HG03442 (cell line): ENCODE data around the gene NMRK1.

Experiments
- ATAC-seq: cut with Tn5 transposase; IDR thresholded peaks from one replicate; pipeline ENCODE4 v1.9.1; 2021; ENCODE audit warnings: mild to moderate bottlenecking, moderate library complexity; ENCODE audit not compliant: unreplicated experiment

The NMRK1 gene

DNA sequence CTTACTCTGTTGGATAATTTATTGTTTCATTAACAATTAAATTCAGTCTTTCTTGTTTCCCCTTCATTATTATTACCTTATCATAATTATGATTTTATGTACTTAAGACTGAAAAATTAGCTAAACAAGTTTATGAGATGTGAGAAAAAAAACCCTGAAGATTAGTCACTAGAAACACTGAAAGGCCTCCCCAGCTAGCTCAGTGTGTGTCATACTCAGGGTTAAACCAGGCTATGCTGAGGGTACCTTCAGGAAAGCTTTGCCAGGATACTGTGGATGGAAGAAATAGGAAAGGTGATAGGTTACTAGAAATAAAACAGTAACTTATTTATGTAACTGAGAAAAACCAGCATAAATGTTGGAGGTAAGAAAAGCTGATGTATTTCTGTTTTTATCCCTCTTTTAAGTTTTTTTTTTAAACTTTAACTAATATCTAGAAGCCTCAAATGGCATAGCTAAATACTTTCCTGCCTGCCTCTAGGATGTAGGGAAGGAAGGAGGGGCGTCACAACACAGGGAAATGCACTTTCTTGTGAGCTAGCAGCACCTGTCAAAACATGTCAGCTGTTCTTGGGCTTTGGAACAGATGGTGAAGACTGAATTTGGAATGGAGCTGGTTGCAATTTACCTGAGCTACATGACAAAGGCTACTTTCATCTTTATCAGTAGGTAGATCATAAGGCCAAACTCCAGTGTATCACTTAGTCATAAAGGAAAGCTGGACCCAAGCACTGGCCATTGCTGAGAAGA lies 24.2 kb downstream of the NMRK1 start:
- no peak for ATAC-seq

DNA sequence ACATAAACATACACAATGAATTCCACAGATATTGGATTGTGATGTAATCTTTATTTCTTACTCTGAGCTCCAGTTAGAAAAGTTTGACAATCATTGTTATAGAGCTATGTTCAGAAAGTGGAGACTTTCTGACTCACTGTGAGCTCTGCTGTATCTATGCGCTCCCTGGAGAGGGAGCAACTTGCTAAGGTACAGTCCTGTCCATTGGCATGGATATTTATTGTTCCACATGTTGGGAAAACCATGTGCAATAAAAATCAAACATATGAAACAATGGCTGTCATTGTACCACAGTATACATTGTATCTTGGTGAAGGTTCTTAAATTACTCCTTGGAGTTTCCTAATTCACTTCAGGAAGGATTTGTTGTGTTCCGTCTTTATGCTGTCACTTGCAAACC lies 26.8 kb downstream of the NMRK1 start:
- no peak for ATAC-seq

GRCh38 chr9:75054368-75055001 lies 33.5 kb downstream of the NMRK1 start:
- no peak for ATAC-seq

DNA sequence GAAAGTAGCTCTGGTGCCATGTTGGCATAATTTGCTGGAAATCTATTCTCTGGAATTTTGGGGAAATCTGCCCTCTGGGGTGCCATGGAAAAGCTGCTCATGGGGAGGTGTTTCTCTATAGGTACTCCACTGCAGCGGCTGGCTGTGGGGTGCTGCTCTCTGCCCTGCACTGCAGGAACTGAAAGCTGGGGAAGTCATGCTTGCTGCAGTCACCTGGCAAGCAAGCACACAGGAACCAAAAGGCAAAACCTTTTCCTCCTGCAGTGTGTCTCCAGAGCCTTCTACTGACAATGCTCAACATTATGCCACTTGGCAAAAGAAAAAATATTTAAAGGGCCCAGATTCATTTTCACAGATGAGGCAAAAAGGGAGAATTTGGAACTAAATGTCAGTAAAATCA lies 34.1 kb downstream of the NMRK1 start:
- ATAC-seq, result peak; percentile 96

DNA sequence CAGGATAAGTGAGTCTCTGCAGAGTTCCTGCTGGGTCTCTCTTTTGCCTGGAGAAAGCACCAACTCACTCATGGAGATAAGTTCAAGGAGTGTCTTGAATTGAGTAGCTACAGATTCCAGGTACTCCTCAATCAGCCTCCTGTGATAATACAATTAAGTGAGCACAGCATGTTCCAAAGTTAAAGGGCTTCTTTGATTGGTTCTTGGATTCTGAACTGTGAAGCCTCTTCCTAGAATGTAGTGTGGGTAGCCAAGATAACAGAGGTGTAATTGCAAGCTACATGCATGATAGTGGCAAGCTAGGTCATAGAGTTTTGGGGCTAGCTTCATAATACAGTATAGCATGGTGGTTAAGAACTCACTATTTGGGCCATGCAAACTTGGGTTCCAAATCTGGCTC lies 36.7 kb downstream of the NMRK1 start:
- ATAC-seq, result no peak

DNA sequence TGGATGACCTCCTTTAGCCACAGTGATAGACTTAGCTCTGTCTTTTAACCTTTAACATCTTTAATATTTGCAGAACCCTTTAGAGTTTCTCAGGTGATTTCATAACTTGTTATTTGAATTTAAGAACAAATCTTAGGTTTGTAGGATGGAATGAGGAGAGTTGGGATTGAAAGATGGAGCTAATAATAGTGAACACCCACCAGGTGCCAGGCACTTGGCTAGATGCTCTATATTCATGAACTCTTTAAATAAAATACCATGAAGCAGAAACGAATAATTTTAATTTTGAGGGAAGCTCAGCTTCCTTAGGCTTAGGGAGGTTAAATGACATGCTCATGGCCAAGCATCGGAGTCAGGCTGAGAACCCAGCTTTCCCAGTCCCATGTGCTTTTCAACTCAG lies 40.4 kb downstream of the NMRK1 start:
- no peak for ATAC-seq

GRCh38 chr9:75046725-75047345 lies 41.1 kb downstream of the NMRK1 start:
- no peak for ATAC-seq

GRCh38 chr9:75041041-75041440 lies 46.9 kb downstream of the NMRK1 start:
- no peak for ATAC-seq

DNA sequence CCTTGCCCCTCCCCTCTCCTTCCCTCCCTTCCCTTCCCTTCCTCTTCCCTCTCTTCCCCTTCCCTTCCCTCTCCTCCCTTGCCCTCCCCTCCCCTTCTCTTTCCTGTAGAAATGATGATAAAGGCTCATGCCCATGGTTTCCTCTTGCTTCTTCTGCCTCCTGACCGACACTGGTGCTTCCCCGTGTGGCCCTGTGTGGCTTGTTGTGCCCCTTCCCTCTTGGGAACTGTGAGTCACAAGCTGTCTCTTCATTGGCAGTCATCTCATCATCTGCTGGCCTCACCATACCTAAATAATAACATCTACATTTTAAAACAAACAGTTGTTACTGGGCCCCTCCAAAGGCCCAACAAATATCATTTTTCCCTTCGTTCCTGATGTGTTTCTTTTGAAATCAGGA lies 48.2 kb downstream of the NMRK1 start:
- ATAC-seq, result peak; percentile 94

- no peak for ATAC-seq
These were observed 48.9 kb downstream of the NMRK1 start for GRCh38 chr9:75039009-75039408.

DNA sequence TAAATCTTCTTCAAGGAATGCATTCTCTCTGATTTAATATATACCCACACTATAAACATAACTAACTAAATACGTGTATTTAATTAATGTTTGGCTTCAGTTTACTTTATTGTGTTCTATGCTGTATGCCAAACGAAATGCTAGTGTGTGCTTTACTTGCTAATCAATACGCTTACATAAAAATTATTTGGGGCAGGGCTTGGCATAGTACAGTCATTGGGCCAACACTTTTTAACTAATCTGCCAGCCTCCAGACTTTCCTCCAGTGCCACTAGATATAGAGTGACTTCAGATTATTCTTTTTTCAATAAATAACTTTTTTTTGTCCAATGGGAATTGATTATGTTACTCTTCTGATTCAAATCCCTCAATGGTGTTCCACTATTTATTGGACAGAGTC lies 51.2 kb downstream of the NMRK1 start:
- ATAC-seq, result no peak

GRCh38 chr9:75033791-75034473 lies 54.0 kb downstream of the NMRK1 start:
- no peak for ATAC-seq

DNA sequence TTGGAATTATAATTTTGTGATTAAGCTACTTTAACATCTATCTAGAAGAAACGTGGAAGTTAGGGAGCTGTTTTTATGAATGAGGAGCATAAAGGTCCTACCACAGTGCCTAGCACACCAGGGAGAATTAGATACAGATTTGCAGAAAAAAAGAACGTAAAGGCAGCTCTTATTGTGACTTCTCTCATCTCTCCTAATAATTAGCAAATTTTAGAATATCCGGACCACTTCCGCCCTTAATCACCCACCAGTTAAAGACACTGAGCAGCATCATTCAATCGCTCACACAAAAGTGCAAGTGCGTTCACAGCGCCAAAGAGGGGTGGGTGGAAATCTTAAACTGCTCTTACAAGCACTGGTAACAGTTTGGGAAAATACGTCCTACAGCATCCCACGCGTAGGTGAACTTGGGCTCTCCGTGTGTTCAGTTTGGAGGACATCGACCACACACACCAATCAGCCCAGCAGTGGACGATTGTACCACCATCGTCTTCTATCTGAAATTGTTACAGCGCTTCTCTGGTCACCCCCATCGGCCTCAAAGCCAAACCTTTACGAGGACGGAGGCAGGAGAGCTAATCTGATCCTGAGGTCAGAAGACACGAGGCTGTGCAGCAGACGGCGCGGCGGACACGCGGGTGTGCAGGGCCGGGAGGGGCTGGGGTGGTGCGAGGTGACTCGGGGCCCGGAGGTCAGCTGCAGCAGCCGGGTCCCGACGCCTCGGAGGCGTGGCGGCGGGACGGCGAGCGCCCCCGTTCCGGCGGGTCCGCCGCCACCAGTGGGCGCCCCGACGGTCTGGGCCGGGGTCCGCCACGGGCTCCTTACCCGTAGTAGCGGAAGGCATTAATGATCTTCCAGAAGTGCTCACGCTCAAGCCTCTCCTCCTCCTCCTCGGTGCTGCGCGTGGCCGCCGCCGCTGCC lies 60.5 kb downstream of the NMRK1 start:
- peak; percentile 33 for ATAC-seq

DNA sequence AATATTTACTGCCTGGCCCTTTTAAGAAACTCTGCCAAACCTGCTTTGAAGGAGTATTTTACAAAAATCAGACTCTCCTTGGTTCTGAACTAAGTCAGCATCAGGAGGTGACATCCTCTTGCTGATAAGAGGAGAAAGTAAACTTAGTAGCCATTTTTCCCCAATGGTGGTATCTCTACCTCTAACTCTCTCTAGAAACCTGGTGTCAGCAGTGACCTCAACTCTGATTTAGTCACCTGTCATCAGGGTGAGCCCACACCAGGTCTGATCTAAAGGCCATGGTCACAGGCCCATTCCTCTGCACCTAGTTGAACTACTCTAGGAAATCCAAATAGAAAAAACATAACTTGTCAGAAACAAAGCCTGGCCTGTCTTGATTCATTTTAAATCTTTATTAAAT lies 64.1 kb downstream of the NMRK1 start:
- ATAC-seq, result no peak

DNA sequence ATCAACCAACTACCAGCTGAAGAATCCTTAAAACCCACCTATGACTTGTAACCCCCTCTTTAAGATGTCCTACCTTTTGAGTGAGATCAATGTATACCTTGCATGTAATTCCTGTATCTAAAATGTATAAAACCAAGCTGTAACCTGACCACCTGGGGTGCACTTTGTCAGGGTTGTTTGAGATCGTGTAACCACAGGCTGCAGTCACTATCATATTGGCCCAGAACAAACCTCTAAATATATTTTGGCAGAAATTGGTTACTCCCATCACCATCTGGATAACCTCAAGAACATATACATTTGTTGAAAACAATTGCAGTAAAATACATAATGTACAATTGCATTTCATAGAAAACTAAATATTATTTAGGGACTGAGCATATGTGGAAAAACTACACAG lies 68.3 kb downstream of the NMRK1 start:
- ATAC-seq, result no peak

- ATAC-seq, result no peak
These were observed 68.9 kb downstream of the NMRK1 start for GRCh38 chr9:75019022-75019421.

GRCh38 chr9:75017378-75017777 lies 70.6 kb downstream of the NMRK1 start:
- ATAC-seq, result no peak

GRCh38 chr9:75013735-75014134 lies 74.2 kb downstream of the NMRK1 start:
- ATAC-seq, result no peak
